HL-60/S4 treated with phorbol 12-myristate 13-acetate at 8.2 ng/mL for 4 days and 3 days (cell line): Measurements from ENCODE around the gene SPTBN1.

Experiments
- in situ Hi-C: fragments of 300-500 bp; cut with MboI; formaldehyde crosslinking; loops from 2 replicates; pipeline ENCODE4 v1.15.0; 2022; ENCODE audit warnings: low sequenced_read_pairs

Gene SPTBN1

GRCh38 chr2:54601339-54601738 is 145.2 kb downstream of the SPTBN1 start:
- in situ Hi-C loops: no loop called here

- in situ Hi-C loops: no loop called here
These were observed 146.7 kb downstream of the SPTBN1 start for GRCh38 chr2:54602736-54603322.

- in situ Hi-C loops: no loop called here
These were observed 147.2 kb downstream of the SPTBN1 start for GRCh38 chr2:54603357-54603756.

GRCh38 chr2:54603796-54604195 is 147.7 kb downstream of the SPTBN1 start:
- in situ Hi-C loops: no loop called here

GRCh38 chr2:54604871-54605270 is 148.7 kb downstream of the SPTBN1 start:
- in situ Hi-C loops: no loop called here

- in situ Hi-C loops: no loop called here
These were observed 149.7 kb downstream of the SPTBN1 start for GRCh38 chr2:54605836-54606235.

GRCh38 chr2:54606393-54606958 is 150.3 kb downstream of the SPTBN1 start:
- in situ Hi-C loops: no loop called here

GRCh38 chr2:54608224-54608623 is 152.1 kb downstream of the SPTBN1 start:
- in situ Hi-C loops: no loop called here

GRCh38 chr2:54609241-54609640 is 153.1 kb downstream of the SPTBN1 start:
- in situ Hi-C loops: no loop called here

GRCh38 chr2:54609647-54610046 is 153.5 kb downstream of the SPTBN1 start:
- in situ Hi-C loops: no loop called here

GRCh38 chr2:54610700-54611099 is 154.6 kb downstream of the SPTBN1 start:
- in situ Hi-C loops: no loop called here

- in situ Hi-C loops: no loop called here
These were observed 155.9 kb downstream of the SPTBN1 start for GRCh38 chr2:54611830-54612545.

GRCh38 chr2:54613386-54613785 is 157.3 kb downstream of the SPTBN1 start:
- in situ Hi-C loops: no loop called here

- in situ Hi-C loops: no loop called here
These were observed 157.7 kb downstream of the SPTBN1 start for GRCh38 chr2:54613794-54614257.

- in situ Hi-C loops: no loop called here
These were observed 158.7 kb downstream of the SPTBN1 start for GRCh38 chr2:54614819-54615218.

- in situ Hi-C loops: no loop called here
These were observed 159.9 kb downstream of the SPTBN1 start for GRCh38 chr2:54615832-54616534.

- in situ Hi-C loops: no loop called here
These were observed 161.3 kb downstream of the SPTBN1 start for GRCh38 chr2:54617409-54617808.

GRCh38 chr2:54618646-54619565 is 162.8 kb downstream of the SPTBN1 start:
- in situ Hi-C loops: no loop called here

- in situ Hi-C loops: no loop called here
These were observed 163.6 kb downstream of the SPTBN1 start for GRCh38 chr2:54619660-54620231.

GRCh38 chr2:54620948-54621347 is 164.8 kb downstream of the SPTBN1 start:
- in situ Hi-C loops: no loop called here
